AG04449 (cell line): ENCODE measurements around the gene MAN2A2.

Experiments
- CTCF ChIA-PET: fragments of 350-600 bp; formaldehyde crosslinking; extraction: SDS; loops from one replicate; lab custom pipeline; 2021; ENCODE audit warnings: antibody characterized with exemption; lab: Yijun Ruan, JAX
- POLR2A ChIA-PET: fragments of 400-600, 350-600 bp; formaldehyde crosslinking; extraction: SDS; loops from one replicate; lab custom pipeline; 2020; ENCODE audit warnings: antibody characterized with exemption, inconsistent platforms; lab: Yijun Ruan, JAX
- DNase-seq: peaks from one replicate; pipeline ENCODE4 v3.0.0-alpha.2; 2010; ENCODE audit warnings: low read depth, low spot score
- H3K4me3 ChIP-seq: 2 replicates; pipeline ENCODE4 v1.5.1; 2011; ENCODE audit warnings: low read depth, mild to moderate bottlenecking, control low read depth, low read length
- CTCF ChIP-seq: IDR thresholded peaks from one replicate; pipeline ENCODE4 v1.5.1; 2011; ENCODE audit warnings: mild to moderate bottlenecking, moderate library complexity, low read length, control low read depth, inconsistent platforms; ENCODE audit not compliant: insufficient read depth; ENCODE audit errors: missing control alignments

Gene MAN2A2

GRCh38 chr15:90915216-90915807 lies 12.2 kb downstream of the MAN2A2 start:
- no peak for TF ChIP-seq CTCF
- DNase-seq = no peak
- ChIA-PET POLR2A (interaction anchor here (0.6 kb wide), 1 partner anchor 13 kb away, joined by 4 read pairs; no protein-coding TSS in a partner anchor), CTCF (interaction anchor here (14.1 kb wide), 1 partner anchor 17 kb away, joined by 180 read pairs; the partner anchor contains the start of genes HDDC3 and UNC45A)
- H3K4me3 ChIP-seq = no peak overlapping the region

- ChIA-PET CTCF (interaction anchor here (14.1 kb wide), 1 partner anchor 16 kb away, joined by 180 read pairs; the partner anchor contains the start of genes HDDC3 and UNC45A), POLR2A (interaction anchor here (0.6 kb wide), 1 partner anchor 13 kb away, joined by 4 read pairs; no protein-coding TSS in a partner anchor)
- no peak overlapping the region for H3K4me3 ChIP-seq
- no peak for TF ChIP-seq CTCF
- no peak for DNase-seq
Measured at GRCh38 chr15:90915808-90916440, 12.8 kb downstream of the MAN2A2 start.

DNA sequence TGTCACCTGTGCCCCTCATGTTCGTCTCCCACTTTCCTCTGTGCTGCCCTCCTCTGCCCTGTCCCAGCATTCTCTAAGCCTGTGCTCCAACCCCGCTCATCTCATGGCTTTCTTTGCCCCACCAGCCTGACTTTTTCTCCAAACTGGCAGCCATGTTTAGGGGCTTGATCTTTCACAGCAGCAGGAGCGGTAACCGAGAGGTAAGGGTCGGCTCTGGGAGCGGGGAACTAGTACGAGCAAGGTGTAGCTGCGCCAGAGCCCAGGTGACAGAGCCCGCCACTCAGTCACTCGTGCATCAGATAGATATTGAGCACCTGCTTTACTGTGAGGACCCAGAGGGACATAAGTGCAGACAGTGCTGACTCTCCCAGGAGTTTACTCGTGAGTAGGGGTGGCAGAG lies 13.4 kb downstream of the MAN2A2 start:
- POLR2A ChIA-PET = no interaction called here
- CTCF ChIA-PET = interaction anchor here (14.1 kb wide), 1 partner anchor 16 kb away, joined by 180 read pairs; the partner anchor contains the start of genes HDDC3 and UNC45A

GRCh38 chr15:90917569-90917968 lies 14.5 kb downstream of the MAN2A2 start:
- H3K4me3 ChIP-seq = no peak overlapping the region
- ChIA-PET POLR2A (no interaction called here), CTCF (interaction anchor here (14.1 kb wide), 1 partner anchor 15 kb away, joined by 180 read pairs; the partner anchor contains the start of genes HDDC3 and UNC45A)
- DNase-seq = no peak
- TF ChIP-seq CTCF = no peak

More for the DNA sequence above, 13.4 kb downstream of the MAN2A2 start:
- no peak for TF ChIP-seq CTCF
- no peak overlapping the region for H3K4me3 ChIP-seq
- no peak for DNase-seq

DNA sequence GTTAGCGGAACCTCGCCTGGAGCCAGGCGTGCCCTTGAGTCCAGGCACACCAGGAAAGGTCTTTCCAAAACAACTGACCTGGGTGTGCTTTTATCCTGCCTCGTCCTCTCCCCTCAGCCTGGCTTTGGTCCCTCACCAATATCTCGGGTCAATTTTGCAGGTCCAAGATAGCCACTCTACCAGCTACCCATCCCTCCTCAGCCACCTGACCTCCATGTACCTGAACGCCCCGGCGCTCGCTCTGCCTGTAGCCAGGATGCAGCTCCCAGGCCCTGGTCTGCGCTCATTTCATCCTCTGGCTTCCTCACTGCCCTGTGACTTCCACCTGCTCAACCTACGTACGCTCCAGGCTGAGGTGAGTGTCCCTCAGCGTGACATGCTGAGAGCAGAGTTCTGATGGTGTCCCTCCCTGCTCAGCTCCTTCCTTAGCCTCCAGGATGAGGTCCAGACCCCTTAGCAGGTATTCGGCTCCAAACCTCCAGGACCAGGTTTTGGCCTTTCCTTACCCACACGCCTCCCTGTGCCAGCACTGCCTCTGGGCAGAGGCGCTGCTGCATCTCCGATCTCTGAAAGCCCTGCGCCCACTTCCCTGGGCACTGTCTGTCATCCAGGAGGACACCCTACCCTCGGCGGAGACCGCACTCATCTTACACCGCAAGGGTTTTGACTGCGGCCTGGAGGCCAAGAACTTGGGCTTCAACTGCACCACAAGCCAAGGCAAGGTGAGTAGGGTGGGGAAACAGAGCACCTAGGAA lies 15.1 kb downstream of the MAN2A2 start:
- POLR2A ChIA-PET = no interaction called here
- H3K4me3 ChIP-seq = no peak overlapping the region
- no peak for TF ChIP-seq CTCF
- no peak for DNase-seq
- CTCF ChIA-PET = interaction anchor here (1.2 to 14.1 kb wide), 2 partner anchors 14 to 16 kb away, joined by 3 to 180 read pairs; partner anchors contain the start of genes HDDC3 and UNC45A
